HG02763 (cell line): Measurements from ENCODE around the gene APLN.

Source experiments
- ATAC-seq: cut with Tn5 transposase; IDR thresholded peaks from one replicate; pipeline ENCODE4 v1.9.1; 2021; ENCODE audit warnings: mild to moderate bottlenecking, moderate library complexity; ENCODE audit not compliant: unreplicated experiment

Gene APLN

GRCh38 chrX:129663171-129663570 is 8.4 kb upstream of the APLN start:
- no peak for ATAC-seq

GRCh38 chrX:129661369-129661768 is 6.6 kb upstream of the APLN start:
- ATAC-seq = no peak

GRCh38 chrX:129659861-129660260 is 5.1 kb upstream of the APLN start:
- no peak for ATAC-seq

GRCh38 chrX:129659141-129659540 is 4.4 kb upstream of the APLN start:
- ATAC-seq = no peak

GRCh38 chrX:129658429-129658828 is 3.7 kb upstream of the APLN start:
- no peak for ATAC-seq

GRCh38 chrX:129655547-129656249 is 942 bp upstream of the APLN start:
- no peak for ATAC-seq

GRCh38 chrX:129653971-129654651 is 645 bp downstream of the APLN start:
- ATAC-seq = peak; percentile 40

GRCh38 chrX:129653181-129653970 is 1.4 kb downstream of the APLN start:
- no peak for ATAC-seq

GRCh38 chrX:129652565-129653169 is 2.1 kb downstream of the APLN start:
- ATAC-seq = no peak

GRCh38 chrX:129651756-129652564 is 2.8 kb downstream of the APLN start:
- no peak for ATAC-seq

GRCh38 chrX:129650821-129651510 is 3.8 kb downstream of the APLN start:
- no peak for ATAC-seq

GRCh38 chrX:129650183-129650689 is 4.5 kb downstream of the APLN start:
- ATAC-seq = no peak

GRCh38 chrX:129649268-129650182 is 5.2 kb downstream of the APLN start:
- no peak for ATAC-seq

GRCh38 chrX:129648514-129649267 is 6.1 kb downstream of the APLN start:
- ATAC-seq = no peak

- ATAC-seq = no peak
Measured at GRCh38 chrX:129647418-129648410, 7.0 kb downstream of the APLN start.

GRCh38 chrX:129646566-129647417 is 8.0 kb downstream of the APLN start:
- no peak for ATAC-seq
